ENCODE results near the gene MSH3.
"Not testable (repeated sequence)": the region's sequence is repeated elsewhere in the genome, so short reads cannot be mapped to it uniquely, and the experiment has no call there.

MSH3 gene

GRCh38 chr5:80784451-80784850, 130.0 kb downstream of the MSH3 start:
- in situ Hi-C loops (cut with MboI; ENCODE audit: low sequenced_read_pairs), result no loop called here

DNA sequence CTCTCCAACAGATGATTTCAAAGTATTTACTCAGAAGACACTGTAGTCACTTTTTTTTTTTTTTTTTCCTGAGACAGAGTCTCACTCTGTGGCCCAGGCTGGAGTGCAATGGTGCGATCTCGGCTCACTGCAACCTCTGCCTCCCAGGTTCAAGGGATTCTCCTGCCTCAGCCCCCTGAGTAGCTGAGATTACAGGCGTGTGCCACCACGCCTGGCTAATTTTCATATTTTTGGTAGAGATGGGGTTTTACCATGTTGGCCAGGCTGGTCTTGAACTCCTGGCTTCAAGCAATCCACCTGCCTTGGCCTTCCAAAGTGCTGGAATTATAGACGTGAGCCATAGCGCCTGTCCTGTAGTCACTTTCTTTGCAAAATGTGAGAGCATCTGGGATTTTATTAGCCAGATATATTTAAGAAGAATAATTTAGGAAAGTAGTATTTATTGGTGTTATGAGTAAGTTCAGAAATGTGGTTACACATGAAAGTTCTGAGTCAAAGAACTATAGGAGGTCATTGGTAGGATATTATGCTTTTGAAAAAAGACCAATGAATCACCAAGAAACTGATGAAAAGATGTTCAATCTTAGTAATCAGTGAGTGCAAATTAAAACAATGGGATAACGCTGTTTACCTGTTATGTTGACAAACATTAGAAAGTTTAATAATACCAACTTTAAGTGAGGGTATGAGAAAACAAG, 135.0 kb downstream of the MSH3 start:
- in situ Hi-C loops (cut with MboI; ENCODE audit: low sequenced_read_pairs), result not testable (repeated sequence)

DNA sequence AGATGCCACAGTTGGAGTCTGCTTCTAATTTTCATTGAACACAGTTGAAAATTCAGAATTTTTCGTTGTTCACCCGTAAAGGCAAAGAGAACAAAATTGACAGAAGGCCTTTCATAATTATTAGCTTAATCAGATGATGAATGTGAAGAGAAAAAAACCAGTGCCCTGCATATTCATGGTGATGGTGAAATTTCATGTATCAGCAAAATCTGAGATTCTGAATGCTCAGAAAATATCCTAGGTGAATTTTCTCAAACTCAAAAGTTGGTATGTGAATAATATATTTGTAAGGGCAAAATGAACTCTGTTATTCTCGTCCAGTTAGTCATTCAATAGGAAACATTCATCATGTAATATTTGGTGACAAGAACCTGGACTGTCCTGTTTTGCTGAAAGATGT, 136.2 kb downstream of the MSH3 start:
- in situ Hi-C loops (cut with MboI; ENCODE audit: low sequenced_read_pairs), result no loop called here

GRCh38 chr5:80793354-80793753, 138.9 kb downstream of the MSH3 start:
- in situ Hi-C loops (cut with MboI; ENCODE audit: low sequenced_read_pairs), result no loop called here

GRCh38 chr5:80796846-80797245, 142.4 kb downstream of the MSH3 start:
- in situ Hi-C loops (cut with MboI; ENCODE audit: low sequenced_read_pairs), result no loop called here

DNA sequence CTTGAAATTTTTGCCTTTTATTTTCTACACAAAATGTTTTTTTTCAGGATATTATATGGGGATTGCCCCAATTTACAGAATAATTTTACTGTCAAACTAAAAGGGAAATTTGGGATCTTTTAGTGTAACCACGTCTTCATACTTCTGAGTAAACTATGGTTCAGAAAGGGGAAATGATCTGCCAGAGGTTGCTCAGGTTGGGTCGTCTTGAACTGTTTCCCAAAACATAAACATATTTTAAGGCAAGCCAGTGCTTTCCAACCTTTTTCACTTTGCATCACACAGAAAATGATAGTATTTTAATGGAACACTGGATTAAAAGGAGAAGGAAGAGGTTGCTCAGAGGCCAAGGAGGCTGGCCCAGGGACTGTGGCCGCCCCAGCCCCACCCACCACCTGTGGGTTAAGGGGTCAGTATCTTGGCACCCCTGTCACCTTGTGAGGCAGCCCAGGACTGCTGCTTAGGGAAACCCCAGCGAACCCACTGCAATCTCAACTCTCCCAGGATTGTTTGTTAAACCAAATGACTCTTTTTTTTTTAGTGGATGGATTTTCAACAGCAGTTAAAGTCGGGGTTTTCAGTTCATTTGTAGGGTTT, 143.1 kb downstream of the MSH3 start:
- in situ Hi-C loops (cut with MboI; ENCODE audit: low sequenced_read_pairs), result no loop called here

DNA sequence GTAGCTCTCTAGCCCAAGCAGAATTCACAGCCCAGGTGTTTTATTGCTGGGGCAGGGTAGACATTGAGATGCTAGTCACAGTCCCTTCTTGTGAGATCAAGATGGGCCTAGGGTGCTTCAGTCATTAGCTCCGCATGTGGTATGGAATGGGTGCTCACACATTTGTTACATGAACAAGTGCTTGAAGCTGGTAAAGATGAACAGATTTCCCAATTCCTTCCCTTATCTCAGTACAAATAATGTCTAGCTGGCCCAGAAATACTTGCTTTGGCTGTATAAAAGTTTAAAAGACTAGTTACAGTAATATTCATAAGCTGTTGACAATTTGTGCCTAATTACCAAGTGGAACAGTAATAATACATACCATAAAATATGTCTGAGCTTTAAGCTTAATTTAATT, 143.7 kb downstream of the MSH3 start:
- in situ Hi-C loops (cut with MboI; ENCODE audit: low sequenced_read_pairs), result no loop called here

GRCh38 chr5:80798633-80799032, 144.2 kb downstream of the MSH3 start:
- in situ Hi-C loops (cut with MboI; ENCODE audit: low sequenced_read_pairs), result no loop called here

GRCh38 chr5:80799041-80799440, 144.6 kb downstream of the MSH3 start:
- in situ Hi-C loops (cut with MboI; ENCODE audit: low sequenced_read_pairs), result no loop called here

GRCh38 chr5:80799573-80799972, 145.1 kb downstream of the MSH3 start:
- in situ Hi-C loops (cut with MboI; ENCODE audit: low sequenced_read_pairs), result no loop called here

DNA sequence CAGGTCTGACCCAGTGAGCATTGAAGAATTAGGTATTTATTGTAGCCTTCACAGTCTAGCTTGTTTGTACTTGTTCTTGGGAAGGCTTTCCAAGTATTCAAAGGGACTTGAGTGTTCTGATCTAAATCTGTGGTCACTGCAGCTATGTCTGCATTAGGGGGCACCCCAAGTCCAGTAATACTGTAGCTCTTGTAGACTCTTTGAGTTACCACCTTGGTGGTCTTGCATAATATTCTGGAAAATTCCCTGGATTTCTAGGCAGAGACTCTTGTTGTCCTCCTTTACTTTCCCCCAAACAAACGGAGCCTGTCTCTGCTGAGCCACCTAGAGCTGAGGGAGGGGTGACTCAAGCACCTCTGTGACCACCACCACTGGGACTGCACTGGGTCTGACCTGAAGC, 149.9 kb downstream of the MSH3 start:
- in situ Hi-C loops (cut with MboI; ENCODE audit: low sequenced_read_pairs), result no loop called here

- in situ Hi-C loops (cut with MboI; ENCODE audit: low sequenced_read_pairs), result no loop called here
Observed at GRCh38 chr5:80805038-80805437, 150.6 kb downstream of the MSH3 start.

GRCh38 chr5:80806929-80807328, 152.5 kb downstream of the MSH3 start:
- in situ Hi-C loops (cut with MboI; ENCODE audit: low sequenced_read_pairs), result no loop called here

DNA sequence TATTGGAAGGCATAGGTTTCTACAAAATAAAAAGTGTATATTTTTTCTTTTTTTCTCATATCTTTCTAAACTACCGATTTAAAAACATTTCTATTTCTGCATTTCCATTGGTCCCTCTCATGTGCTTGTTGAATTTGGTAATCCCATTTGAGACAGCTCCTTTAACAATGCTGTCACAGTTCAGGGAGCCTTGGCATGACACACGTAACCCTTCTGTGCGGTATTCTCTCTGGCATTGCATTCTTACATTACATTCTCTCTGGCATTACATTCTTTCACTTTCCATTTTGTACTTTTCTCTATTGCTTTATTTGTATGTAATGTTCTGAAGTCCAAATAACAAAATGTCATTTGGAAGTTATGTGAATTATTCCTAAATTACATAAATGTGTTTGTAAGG, 155.0 kb downstream of the MSH3 start:
- in situ Hi-C loops (cut with MboI; ENCODE audit: low sequenced_read_pairs), result no loop called here

DNA sequence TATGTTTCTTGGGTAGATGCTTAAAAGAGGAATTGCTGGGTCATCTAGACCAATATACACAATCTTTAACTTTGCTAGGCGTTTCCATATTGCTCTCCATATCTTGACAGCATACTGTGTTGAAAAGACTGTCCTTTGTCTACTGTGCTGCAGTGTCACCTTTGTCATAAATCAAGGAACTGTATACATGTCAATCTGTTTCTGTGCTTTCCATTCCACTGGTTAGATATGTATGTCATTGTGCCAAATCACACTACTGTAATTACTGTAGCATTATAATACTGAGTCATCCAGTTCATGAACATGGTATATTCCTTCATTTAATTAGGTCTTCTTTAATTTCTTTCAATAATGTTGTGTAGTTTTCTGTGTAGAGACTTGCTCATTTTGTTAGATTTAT, 156.0 kb downstream of the MSH3 start:
- in situ Hi-C loops (cut with MboI; ENCODE audit: low sequenced_read_pairs), result no loop called here

DNA sequence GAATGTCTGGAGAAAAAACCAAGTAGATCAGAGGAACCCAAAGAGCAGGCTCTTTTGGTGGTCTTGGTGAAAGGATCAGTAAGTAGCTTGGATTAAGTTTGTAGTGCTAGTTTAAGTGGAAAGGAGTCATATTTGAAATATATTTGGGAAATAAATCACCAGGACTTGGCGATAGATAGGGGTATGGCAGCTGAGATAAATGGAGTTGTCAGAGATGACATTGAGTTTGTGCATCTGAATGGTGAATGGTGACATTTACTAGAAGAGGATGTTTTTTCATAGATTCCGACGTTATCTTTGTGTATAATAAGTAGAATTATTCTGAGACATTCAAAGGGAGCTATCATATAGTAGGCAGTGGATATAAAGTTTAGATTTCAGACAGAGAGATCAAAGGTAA, 162.1 kb downstream of the MSH3 start:
- in situ Hi-C loops (cut with MboI; ENCODE audit: low sequenced_read_pairs), result no loop called here

DNA sequence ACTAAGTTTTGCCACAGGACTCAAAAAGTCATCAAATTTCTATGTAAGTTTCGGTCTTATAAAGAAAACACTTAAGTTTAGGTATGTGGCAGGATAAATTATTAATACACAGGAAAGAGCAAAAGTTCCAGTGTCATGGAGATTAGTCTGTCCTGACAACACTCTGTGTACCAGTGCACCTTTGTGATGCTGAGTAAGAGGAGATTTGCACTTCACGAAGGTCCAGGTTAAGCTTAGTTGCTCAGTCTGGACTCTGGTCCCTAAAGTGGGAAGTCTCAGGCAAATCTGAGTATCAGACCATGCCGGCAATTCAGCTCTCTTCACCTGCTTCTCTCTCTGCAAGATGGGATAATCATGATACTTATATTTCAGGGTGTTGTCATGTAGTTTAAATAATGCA, 166.2 kb downstream of the MSH3 start:
- in situ Hi-C loops (cut with MboI; ENCODE audit: low sequenced_read_pairs), result no loop called here

- in situ Hi-C loops (cut with MboI; ENCODE audit: low sequenced_read_pairs), result no loop called here
Observed at GRCh38 chr5:80822640-80823039, 168.2 kb downstream of the MSH3 start.

- in situ Hi-C loops (cut with MboI; ENCODE audit: low sequenced_read_pairs), result not testable (repeated sequence)
Observed at GRCh38 chr5:80824159-80824558, 169.7 kb downstream of the MSH3 start.

DNA sequence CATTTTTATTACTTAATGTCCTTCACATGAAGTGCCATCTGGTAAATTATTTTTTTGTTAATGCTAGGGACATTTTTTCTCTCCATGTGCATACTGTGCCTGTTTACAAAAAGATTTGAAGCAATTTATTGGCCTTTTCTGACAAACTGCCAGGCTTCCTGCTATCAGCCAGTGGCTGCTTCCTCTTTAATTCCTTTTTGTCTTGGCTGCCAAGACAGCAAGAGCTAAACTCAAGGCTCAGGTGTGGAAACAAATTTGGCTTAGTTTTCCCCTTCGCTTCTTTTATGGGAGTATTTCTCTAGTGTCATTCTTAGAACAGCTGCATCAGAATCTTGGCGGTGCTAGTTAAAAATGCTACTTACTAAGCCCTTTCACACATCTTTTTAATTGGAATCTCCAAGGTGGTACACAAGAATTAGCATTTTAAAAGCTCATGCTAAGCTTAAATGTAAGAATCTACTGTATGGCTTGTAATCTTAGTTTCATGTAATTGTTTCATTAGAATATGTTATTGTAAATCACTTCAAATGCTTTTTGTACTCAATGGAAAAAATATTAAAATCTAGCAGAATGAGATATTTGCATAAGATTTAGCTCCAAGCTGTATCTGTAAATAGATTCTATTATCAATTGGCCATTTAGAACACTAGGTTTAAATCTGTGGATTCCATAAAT, 171.5 kb downstream of the MSH3 start:
- in situ Hi-C loops (cut with MboI; ENCODE audit: low sequenced_read_pairs), result no loop called here

DNA sequence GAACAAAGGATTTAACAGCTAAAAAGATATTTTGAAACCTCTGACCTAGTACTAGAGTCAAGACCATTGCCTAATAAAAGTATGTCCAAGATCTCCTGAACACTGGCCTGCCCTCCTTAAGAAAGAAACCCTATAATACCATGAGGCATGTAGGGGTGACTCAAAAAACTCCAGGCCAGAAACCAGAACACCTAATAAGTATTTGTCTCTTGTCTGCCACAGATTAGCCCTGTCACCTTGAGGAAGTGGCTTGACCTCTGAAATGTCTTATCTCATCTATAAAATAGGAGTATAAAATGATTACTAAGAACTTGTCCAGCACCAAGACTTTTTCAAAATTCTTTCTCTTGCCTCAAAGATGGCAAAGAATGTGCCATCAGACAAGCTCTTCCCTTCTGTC, 180.3 kb downstream of the MSH3 start:
- in situ Hi-C loops (cut with MboI; ENCODE audit: low sequenced_read_pairs), result no loop called here

DNA sequence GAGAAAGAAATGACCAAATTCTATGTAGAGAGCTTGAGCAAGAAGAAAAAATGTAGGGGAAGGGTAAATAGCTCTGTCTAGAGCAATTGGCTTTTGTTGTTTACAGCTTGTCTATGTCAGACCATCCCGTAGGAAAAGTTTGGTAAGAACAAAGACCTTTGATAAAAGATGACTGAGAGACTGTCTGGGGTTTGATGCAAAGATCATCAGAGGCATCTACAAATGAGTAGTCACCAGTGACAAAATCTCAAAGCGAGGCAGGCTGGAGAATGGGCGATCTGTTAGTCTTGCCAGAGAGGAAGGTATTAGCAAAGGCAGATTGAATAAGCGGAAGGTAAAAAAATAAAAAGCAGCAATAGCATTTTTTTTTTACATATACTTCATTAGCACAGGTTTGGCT, 180.7 kb downstream of the MSH3 start:
- in situ Hi-C loops (cut with MboI; ENCODE audit: low sequenced_read_pairs), result no loop called here

Data from hTERT RPE-1 (cell line).